GM12864 (cell line): ENCODE data around the gene COL1A2.

Experiments
- DNase-seq: peaks from one replicate; pipeline ENCODE4 v3.0.0-alpha.2; 2011; ENCODE audit warnings: low read depth
- H3K4me3 ChIP-seq: 2 replicates; pipeline ENCODE4 v1.5.1; 2011; ENCODE audit warnings: mild to moderate bottlenecking, low read depth, low read length, control low read depth
- CTCF ChIP-seq: IDR thresholded peaks from 2 replicates; pipeline ENCODE4 v1.5.1; 2011; ENCODE audit warnings: low read depth, mild to moderate bottlenecking, moderate library complexity, low read length, control low read depth, inconsistent platforms; ENCODE audit errors: missing control alignments

COL1A2 gene

GRCh38 chr7:94466516-94466915 is 71.8 kb downstream of the COL1A2 start:
- DNase-seq = no peak
- TF ChIP-seq CTCF = no peak
- no peak overlapping the region for H3K4me3 ChIP-seq

GRCh38 chr7:94471604-94472003 is 76.9 kb downstream of the COL1A2 start:
- DNase-seq = no peak
- TF ChIP-seq CTCF = no peak

GRCh38 chr7:94472608-94473007 is 77.9 kb downstream of the COL1A2 start:
- TF ChIP-seq CTCF = no peak
- DNase-seq = no peak
- H3K4me3 ChIP-seq = no peak overlapping the region

More at GRCh38 chr7:94471604-94472003, 76.9 kb downstream of the COL1A2 start:
- H3K4me3 ChIP-seq = no peak overlapping the region

- DNase-seq = no peak
- no peak overlapping the region for H3K4me3 ChIP-seq
- TF ChIP-seq CTCF = no peak
These were observed 81.7 kb downstream of the COL1A2 start for GRCh38 chr7:94476251-94476840.

GRCh38 chr7:94477878-94478277 is 83.2 kb downstream of the COL1A2 start:
- no peak for DNase-seq
- TF ChIP-seq CTCF = no peak
- no peak overlapping the region for H3K4me3 ChIP-seq

- H3K4me3 ChIP-seq = no peak overlapping the region
- TF ChIP-seq CTCF = no peak
- DNase-seq = no peak
These were observed 84.0 kb downstream of the COL1A2 start for GRCh38 chr7:94478648-94479214.
